Fibroblast of the aortic adventitia (primary cell): ENCODE data around the gene SRC. TPM values are rescaled to one million over a fixed set of nuclear protein-coding genes. Genes with fewer than 3 reads are reported as not detected.
"Not testable (repeated sequence)": the region's sequence is repeated elsewhere in the genome, so short reads cannot be mapped to it uniquely, and the experiment has no call there.

Experiments
- DNase-seq: peaks from one replicate; pipeline ENCODE4 v3.0.0-alpha.2; 2010; ENCODE audit warnings: low read depth
- H3K4me3 ChIP-seq: 2 replicates; pipeline ENCODE4 v1.5.1; 2011; ENCODE audit warnings: low read depth, mild to moderate bottlenecking, control low read depth, low read length, moderate library complexity
- total RNA-seq: library from RNA; depleted of rRNA; stranded (reverse); fragments of >200 nt; gene quantifications from 2 replicates; pipeline ENCODE4 v1.2.3, GENCODE V29; 2012; ENCODE audit warnings: low replicate concordance
- TF ChIP-seq, protein P1 (sequence below): IDR thresholded peaks from 2 replicates; pipeline ENCODE4 v1.5.1; 2011; ENCODE audit warnings: mild to moderate bottlenecking, low read length, control low read depth, inconsistent platforms; ENCODE audit not compliant: insufficient read depth

SRC gene
- total RNA-seq, 1 donor: 19.1 TPM

GRCh38 chr20:37334450-37334849 lies 11.5 kb upstream of the SRC start:
- TF ChIP-seq, protein P1, sequence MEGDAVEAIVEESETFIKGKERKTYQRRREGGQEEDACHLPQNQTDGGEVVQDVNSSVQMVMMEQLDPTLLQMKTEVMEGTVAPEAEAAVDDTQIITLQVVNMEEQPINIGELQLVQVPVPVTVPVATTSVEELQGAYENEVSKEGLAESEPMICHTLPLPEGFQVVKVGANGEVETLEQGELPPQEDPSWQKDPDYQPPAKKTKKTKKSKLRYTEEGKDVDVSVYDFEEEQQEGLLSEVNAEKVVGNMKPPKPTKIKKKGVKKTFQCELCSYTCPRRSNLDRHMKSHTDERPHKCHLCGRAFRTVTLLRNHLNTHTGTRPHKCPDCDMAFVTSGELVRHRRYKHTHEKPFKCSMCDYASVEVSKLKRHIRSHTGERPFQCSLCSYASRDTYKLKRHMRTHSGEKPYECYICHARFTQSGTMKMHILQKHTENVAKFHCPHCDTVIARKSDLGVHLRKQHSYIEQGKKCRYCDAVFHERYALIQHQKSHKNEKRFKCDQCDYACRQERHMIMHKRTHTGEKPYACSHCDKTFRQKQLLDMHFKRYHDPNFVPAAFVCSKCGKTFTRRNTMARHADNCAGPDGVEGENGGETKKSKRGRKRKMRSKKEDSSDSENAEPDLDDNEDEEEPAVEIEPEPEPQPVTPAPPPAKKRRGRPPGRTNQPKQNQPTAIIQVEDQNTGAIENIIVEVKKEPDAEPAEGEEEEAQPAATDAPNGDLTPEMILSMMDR: no peak
- no peak overlapping the region for H3K4me3 ChIP-seq

DNA sequence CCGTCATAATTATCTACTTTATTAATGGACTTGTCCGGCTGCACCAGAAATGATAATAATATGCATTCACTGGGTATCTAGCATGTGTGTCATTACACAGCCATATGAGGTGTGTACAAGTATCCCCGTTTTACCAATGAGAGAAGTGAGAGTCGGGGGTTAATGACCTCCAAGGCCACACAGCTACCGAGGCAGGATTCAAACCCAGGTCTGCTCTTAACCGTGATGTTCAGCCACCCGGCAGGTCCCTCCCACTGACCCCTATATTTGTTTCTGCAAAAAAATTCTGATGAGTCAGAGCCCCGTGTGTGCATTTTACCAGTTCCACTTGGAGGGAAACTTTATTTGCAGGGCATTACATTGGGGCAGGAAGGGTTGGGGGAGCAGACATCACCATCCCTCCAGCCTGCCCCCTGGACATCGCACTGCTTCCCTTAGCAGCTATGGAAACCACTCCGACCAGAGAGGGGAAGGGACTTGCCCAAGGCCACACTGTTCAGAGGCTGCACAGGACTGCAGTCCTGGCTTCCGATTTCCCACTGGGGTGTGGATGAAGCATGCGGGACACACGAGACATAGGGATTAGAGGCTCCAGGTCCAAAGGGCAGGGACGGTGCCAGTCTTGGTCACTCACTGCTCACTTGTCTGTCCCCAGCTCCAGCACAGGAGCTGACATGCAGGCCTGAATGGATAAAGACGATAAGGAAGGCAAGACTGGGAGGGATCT lies 10.1 kb upstream of the SRC start:
- no peak for DNase-seq
- no peak overlapping the region for H3K4me3 ChIP-seq
- TF ChIP-seq, protein P1: no peak

More at GRCh38 chr20:37334450-37334849, 11.5 kb upstream of the SRC start:
- DNase-seq: no peak

DNA sequence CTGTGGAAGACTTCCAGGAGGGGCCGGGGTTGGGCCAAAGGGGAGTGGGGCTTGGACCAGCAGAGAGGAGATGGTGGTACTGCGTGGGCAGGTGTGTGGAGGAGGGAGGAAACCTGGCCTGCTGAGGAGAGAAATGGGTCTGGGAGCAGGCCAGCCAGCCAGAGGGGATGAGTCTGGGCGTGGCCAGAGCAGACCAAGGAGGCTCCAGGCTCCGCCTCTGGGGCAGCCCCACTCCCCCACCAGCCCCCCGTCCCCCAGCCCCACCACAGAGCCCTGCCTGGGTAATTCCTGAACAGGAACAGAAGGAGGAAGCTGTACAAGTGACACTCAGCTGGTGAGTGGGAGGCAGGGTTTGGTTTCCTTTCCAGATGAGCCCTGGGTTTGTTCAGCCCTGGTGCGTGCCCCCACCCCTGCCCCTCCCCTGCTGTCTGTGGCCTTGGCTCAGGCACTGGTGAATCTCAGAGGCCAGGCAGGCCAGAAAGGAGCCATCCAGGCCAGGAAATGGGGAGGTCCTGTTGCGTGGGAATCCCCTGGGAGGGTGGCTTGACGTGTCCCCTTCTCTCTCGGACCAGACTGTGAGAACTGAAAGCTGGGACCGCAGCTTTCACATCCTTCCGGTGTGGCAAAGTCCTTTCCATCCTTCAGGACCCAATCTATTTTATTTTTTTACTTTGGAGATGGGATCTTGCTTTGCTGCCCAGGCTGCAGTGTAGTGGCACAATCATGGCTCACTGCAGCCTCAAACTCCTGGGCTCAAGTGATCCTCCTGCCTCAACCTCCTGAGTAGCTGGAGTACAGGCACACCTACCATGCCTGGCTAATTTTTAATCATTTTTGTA lies 9.4 kb upstream of the SRC start:
- TF ChIP-seq, protein P1: no peak
- no peak overlapping the region for H3K4me3 ChIP-seq
- no peak for DNase-seq

- no peak overlapping the region for H3K4me3 ChIP-seq
- TF ChIP-seq, protein P1: no peak
- no peak for DNase-seq
Observed at GRCh38 chr20:37337208-37337991, 8.5 kb upstream of the SRC start.

DNA sequence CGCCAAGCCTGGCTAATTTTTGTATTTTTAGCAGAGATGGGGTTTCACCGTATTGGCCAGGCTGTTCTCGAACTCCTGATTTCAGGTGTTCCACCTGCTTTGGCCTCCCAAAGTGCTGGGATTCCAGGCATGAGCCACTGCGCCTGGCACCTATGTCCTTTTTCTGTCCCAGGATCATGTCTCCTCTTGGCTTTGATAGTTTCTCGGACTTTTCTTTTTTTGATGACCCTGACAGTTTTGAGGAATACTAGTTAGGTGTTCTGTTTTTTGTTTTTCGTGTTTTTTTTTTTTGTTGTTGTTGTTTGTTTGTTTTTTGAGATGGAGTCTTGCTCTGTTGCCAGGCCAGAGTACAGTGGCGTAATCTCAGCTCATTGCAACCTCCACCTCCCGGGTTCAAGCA lies 7.6 kb upstream of the SRC start:
- DNase-seq: not testable (repeated sequence)

GRCh38 chr20:37339208-37339607 lies 6.7 kb upstream of the SRC start:
- DNase-seq: no peak
- TF ChIP-seq, protein P1: no peak
- no peak overlapping the region for H3K4me3 ChIP-seq

More for the DNA sequence above, 7.6 kb upstream of the SRC start:
- not testable (repeated sequence) for H3K4me3 ChIP-seq

DNA sequence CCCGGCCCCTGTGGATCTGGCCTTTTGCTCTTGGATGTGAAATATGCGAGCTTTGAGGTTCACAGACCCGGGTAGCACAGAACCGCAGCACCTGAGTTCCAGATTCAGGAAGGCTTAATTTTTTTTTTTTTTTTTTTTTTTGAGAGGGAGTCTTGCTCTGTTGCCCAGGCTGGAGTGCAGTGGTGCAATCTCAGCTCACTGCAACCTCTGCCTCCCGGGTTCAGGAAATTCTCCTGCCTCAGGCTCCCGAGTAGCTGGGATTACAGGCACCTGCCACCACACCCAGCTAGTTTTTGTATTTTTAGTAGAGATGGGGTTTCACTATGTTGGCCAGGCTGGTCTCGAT lies 6.2 kb upstream of the SRC start:
- not testable (repeated sequence) for H3K4me3 ChIP-seq, DNase-seq
